ENCODE measurements around the gene KAZN. TPM values are rescaled to one million over a fixed set of nuclear protein-coding genes. Genes with fewer than 3 reads are reported as not detected.

The KAZN gene
- polyA plus RNA-seq, 1 donor (not counting 4 experiments of a cell fraction or from before 2014, with no cell fraction given), result 5.9 TPM

DNA sequence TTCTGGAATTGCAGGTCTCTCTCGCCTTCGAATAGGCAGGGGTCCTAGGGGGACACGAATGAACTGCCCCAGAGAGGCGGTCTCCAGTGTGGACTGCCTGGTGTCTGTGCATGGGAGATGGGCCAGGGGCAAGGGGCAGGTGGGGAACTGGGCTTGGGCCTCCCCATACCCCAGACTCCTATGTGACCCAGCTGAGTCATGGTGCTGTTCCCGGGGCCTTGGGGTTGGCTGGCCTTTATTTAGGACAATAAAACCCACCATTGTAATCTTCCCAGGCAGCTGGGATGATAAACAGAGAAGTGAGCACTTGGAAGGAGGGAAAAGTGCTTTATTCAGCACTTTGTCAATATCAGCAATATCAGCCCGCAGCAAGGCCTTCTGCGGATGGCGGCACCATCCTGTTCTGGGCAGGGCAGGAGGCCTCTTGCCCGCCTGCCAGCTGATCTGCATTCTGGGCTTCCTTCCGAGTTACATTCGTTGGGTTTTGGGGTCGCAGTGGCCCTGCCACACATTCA, 346.0 kb downstream of the KAZN start:
- Histone ChIP-seq H4K20me1 (ENCODE audit: control insufficient read depth, extremely low read depth, insufficient read depth, low read length) (no peaks in the 10 kb centered on the region), H3K27ac (ENCODE audit: control insufficient read depth, insufficient read depth, low read length) (no peak overlapping the region), H3K36me3 (ENCODE audit: control insufficient read depth in 2 of 2, extremely low read depth in 1 of 2, insufficient read depth in 2 of 2, low read length in 2 of 2) (peaks cover 0 to 4% of the 10 kb centered on the region in 2 experiments), H3K4me2 (ENCODE audit: control insufficient read depth, extremely low read depth, insufficient read depth, low read depth, low read length) (peak overlapping the region; percentile 77), H2AFZ (ENCODE audit: control insufficient read depth, low read length) (peak overlapping the region; percentile 40), H3K4me3 (ENCODE audit: control insufficient read depth in 2 of 3, extremely low read depth in 1 of 3, insufficient read depth in 2 of 3, low read depth in 1 of 3, low read length in 3 of 3) (no peak overlapping the region), H3K27me3 (ENCODE audit: control insufficient read depth, extremely low read depth, insufficient read depth, low read length) (no peaks in the 10 kb centered on the region), H3K4me1 (ENCODE audit: control insufficient read depth, extremely low read depth, insufficient read depth, low read length) (peaks cover 39% of the 10 kb centered on the region), H3K9me3 (ENCODE audit: control insufficient read depth, low read depth, low read length) (no peaks in the 10 kb centered on the region), H3K9ac (ENCODE audit: control insufficient read depth, extremely low read depth, insufficient read depth, low read length) (no peak overlapping the region), H3K79me2 (ENCODE audit: control insufficient read depth, insufficient read depth, low read length) (peaks cover 43% of the 10 kb centered on the region), H3K9me1 (ENCODE audit: control insufficient read depth, extremely low read depth, insufficient read depth, low read length) (peaks cover 8% of the 10 kb centered on the region)
- TF ChIP-seq, protein P1, sequence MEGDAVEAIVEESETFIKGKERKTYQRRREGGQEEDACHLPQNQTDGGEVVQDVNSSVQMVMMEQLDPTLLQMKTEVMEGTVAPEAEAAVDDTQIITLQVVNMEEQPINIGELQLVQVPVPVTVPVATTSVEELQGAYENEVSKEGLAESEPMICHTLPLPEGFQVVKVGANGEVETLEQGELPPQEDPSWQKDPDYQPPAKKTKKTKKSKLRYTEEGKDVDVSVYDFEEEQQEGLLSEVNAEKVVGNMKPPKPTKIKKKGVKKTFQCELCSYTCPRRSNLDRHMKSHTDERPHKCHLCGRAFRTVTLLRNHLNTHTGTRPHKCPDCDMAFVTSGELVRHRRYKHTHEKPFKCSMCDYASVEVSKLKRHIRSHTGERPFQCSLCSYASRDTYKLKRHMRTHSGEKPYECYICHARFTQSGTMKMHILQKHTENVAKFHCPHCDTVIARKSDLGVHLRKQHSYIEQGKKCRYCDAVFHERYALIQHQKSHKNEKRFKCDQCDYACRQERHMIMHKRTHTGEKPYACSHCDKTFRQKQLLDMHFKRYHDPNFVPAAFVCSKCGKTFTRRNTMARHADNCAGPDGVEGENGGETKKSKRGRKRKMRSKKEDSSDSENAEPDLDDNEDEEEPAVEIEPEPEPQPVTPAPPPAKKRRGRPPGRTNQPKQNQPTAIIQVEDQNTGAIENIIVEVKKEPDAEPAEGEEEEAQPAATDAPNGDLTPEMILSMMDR (optimal IDR thresholded peaks at IDR 0.05 in 1 of 3, IDR thresholded peaks at IDR 0.05 in 1 of 3, conservative IDR thresholded peaks at IDR 0.05 in 1 of 3; ENCODE audit: extremely low read depth in 1 of 3, insufficient read depth in 2 of 3, low read length in 3 of 3), result no peak
- TF ChIP-seq EZH2 (IDR thresholded peaks at IDR 0.05; ENCODE audit: low read length), result no peak
- FAIRE-seq (no peak), DNase-seq (ENCODE audit: low read depth, low spot score) (no peak)
- dilution Hi-C loops (cut with MboI; ENCODE audit: extremely low pct_ligation_motif_present, low sequenced_read_pairs), result no loop called here

DNA sequence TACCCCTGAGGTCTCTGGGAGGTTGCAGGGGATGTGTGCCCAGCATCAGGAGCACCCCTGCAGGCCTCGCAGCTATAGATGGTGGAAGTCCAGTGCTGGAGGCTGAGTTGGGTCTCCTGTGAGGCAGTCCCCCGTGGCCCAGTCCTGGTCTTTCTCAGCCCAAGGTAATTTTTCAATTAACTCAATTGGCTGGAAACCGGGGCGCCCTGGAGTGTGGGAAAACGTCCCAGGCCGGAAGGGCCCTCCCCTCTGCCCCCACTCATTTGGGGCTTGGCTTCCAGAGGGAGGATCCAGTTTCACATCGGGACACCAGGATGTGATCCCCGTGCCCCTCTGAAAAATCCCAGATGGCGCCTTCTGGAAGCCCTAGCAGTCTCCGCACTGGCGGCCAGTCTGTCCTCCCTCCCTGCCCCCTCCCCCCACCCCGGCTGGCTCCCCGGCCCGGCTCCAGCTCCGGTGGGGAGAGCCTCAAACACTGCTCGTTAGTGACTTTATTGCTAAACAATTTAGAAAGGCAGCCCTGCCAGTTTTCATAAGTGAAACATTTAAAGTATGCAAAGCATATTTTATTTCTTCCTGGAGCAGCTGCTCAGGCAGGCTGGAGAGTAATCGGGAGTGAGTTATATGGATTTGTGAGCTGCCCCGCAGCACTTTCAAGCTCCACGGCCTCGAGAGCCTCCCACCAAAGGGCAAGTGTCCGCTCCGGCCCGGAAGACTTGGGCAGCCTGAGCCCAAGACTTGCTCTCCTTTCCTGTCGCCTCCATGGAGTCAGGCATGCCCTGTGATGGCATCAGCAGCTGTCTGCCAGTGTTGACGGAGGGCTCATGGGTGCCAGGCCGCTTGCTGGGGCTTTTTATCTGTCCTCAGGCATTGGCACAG, 346.9 kb downstream of the KAZN start:
- DNase-seq (ENCODE audit: low read depth, low spot score) (no peak), FAIRE-seq (no peak)
- Histone ChIP-seq H3K9me3 (ENCODE audit: control insufficient read depth, low read depth, low read length) (no peaks in the 10 kb centered on the region), H3K9ac (ENCODE audit: control insufficient read depth, extremely low read depth, insufficient read depth, low read length) (peak overlapping the region; percentile 74), H3K4me1 (ENCODE audit: control insufficient read depth, extremely low read depth, insufficient read depth, low read length) (peaks cover 31% of the 10 kb centered on the region), H3K4me3 (ENCODE audit: control insufficient read depth in 2 of 3, extremely low read depth in 1 of 3, insufficient read depth in 2 of 3, low read depth in 1 of 3, low read length in 3 of 3) (peak overlapping the region in 2 of 3 experiments; percentile 45 to 54), H3K27ac (ENCODE audit: control insufficient read depth, insufficient read depth, low read length) (peak overlapping the region; percentile 79), H3K4me2 (ENCODE audit: control insufficient read depth, extremely low read depth, insufficient read depth, low read depth, low read length) (peak overlapping the region; percentile 77), H3K36me3 (ENCODE audit: control insufficient read depth in 2 of 2, extremely low read depth in 1 of 2, insufficient read depth in 2 of 2, low read length in 2 of 2) (peaks cover 0 to 4% of the 10 kb centered on the region in 2 experiments), H3K79me2 (ENCODE audit: control insufficient read depth, insufficient read depth, low read length) (peaks cover 41% of the 10 kb centered on the region), H4K20me1 (ENCODE audit: control insufficient read depth, extremely low read depth, insufficient read depth, low read length) (no peaks in the 10 kb centered on the region), H3K9me1 (ENCODE audit: control insufficient read depth, extremely low read depth, insufficient read depth, low read length) (peaks cover 6% of the 10 kb centered on the region), H3K27me3 (ENCODE audit: control insufficient read depth, extremely low read depth, insufficient read depth, low read length) (no peaks in the 10 kb centered on the region), H2AFZ (ENCODE audit: control insufficient read depth, low read length) (peak overlapping the region; percentile 86)
- TF ChIP-seq EZH2 (IDR thresholded peaks at IDR 0.05; ENCODE audit: low read length), result no peak
- TF ChIP-seq, protein P1 (optimal IDR thresholded peaks at IDR 0.05 in 1 of 3, IDR thresholded peaks at IDR 0.05 in 1 of 3, conservative IDR thresholded peaks at IDR 0.05 in 1 of 3; ENCODE audit: extremely low read depth in 1 of 3, insufficient read depth in 2 of 3, low read length in 3 of 3), result no peak
- dilution Hi-C loops (cut with MboI; ENCODE audit: extremely low pct_ligation_motif_present, low sequenced_read_pairs), result no loop called here
